HFF-Myc (cell line): ENCODE data around the gene C9orf85.
"Not testable (repeated sequence)": the region's sequence is repeated elsewhere in the genome, so short reads cannot be mapped to it uniquely, and the experiment has no call there.

Experiments used
- DNase-seq: peaks from one replicate; pipeline ENCODE4 v3.0.0-alpha.2; 2011; ENCODE audit warnings: low read depth; ENCODE audit errors: extremely low read depth
- H3K4me3 ChIP-seq: replicated peaks from 2 replicates; pipeline ENCODE4 v1.5.1; 2011; ENCODE audit warnings: low read depth, mild to moderate bottlenecking, control low read depth, low read length
- CTCF ChIP-seq: IDR thresholded peaks from 2 replicates; pipeline ENCODE4 v1.5.1; 2012; ENCODE audit warnings: mild to moderate bottlenecking, low read depth, low read length, control low read depth; ENCODE audit errors: missing control alignments

C9orf85 gene

GRCh38 chr9:71937898-71938297 lies 26.5 kb downstream of the C9orf85 start:
- no peak overlapping the region for H3K4me3 ChIP-seq
- TF ChIP-seq CTCF: no peak
- DNase-seq: no peak

- H3K4me3 ChIP-seq: no peak overlapping the region
- TF ChIP-seq CTCF: no peak
- no peak for DNase-seq
Measured at GRCh38 chr9:71941060-71941568, 29.7 kb downstream of the C9orf85 start.

GRCh38 chr9:71941998-71942567 lies 30.6 kb downstream of the C9orf85 start:
- H3K4me3 ChIP-seq: no peak overlapping the region
- TF ChIP-seq CTCF: no peak
- peak; percentile 11 for DNase-seq

- TF ChIP-seq CTCF: no peak
- DNase-seq: no peak
- H3K4me3 ChIP-seq: no peak overlapping the region
Measured at GRCh38 chr9:71944754-71945375, 33.4 kb downstream of the C9orf85 start.

GRCh38 chr9:71954652-71955051 lies 43.2 kb downstream of the C9orf85 start:
- not testable (repeated sequence) for H3K4me3 ChIP-seq, DNase-seq

GRCh38 chr9:71955300-71955915 lies 44.0 kb downstream of the C9orf85 start:
- no peak for TF ChIP-seq CTCF
- H3K4me3 ChIP-seq: no peak overlapping the region
- no peak for DNase-seq

- no peak overlapping the region for H3K4me3 ChIP-seq
- TF ChIP-seq CTCF: no peak
- no peak for DNase-seq
Measured at GRCh38 chr9:71962328-71962727, 50.9 kb downstream of the C9orf85 start.

- H3K4me3 ChIP-seq, DNase-seq: not testable (repeated sequence)
Measured at GRCh38 chr9:71963471-71963996, 52.1 kb downstream of the C9orf85 start.
